Measurements from ENCODE around the gene ZNF701. TPM values are rescaled to one million over a fixed set of nuclear protein-coding genes. Genes with fewer than 3 reads are reported as not detected.
A peak's percentile ranks its signal among the peaks of the same experiment; 100 is the strongest.
"Not testable (repeated sequence)": the region's sequence is repeated elsewhere in the genome, so short reads cannot be mapped to it uniquely, and the experiment has no call there.

The ZNF701 gene
- total RNA-seq, 1 donor: 14.5 TPM

- no peak for TF ChIP-seq CTCF (IDR thresholded peaks at IDR 0.05; ENCODE audit: extremely low read depth, low read depth, low read length)
- no peaks in the 10 kb centered on the region for H4K20me1 ChIP-seq (ENCODE audit: insufficient read depth, low read length)
- H3K79me2 ChIP-seq (ENCODE audit: insufficient read depth, low read length): peaks cover 8% of the 10 kb centered on the region
- peaks cover 4% of the 10 kb centered on the region for H3K36me3 ChIP-seq (ENCODE audit: insufficient read depth, low read length)
- peak overlapping the region; percentile 72 for H3K4me3 ChIP-seq (ENCODE audit: insufficient read depth, low read length)
- H3K4me1 ChIP-seq (ENCODE audit: insufficient read depth, low read length): no peaks in the 10 kb centered on the region
- peak; percentile 82 for DNase-seq (ENCODE audit: insufficient read length, low spot score, missing footprints)
- H3K9me3 ChIP-seq (ENCODE audit: low read depth, low read length): no peaks in the 10 kb centered on the region
- H3K27me3 ChIP-seq (ENCODE audit: insufficient read depth, low read length): no peaks in the 10 kb centered on the region
- H3K4me2 ChIP-seq (ENCODE audit: insufficient read depth, low read length): peak overlapping the region; percentile 87
- H2AFZ ChIP-seq (ENCODE audit: low read length): peak overlapping the region; percentile 79
- no peak overlapping the region for H3K27ac ChIP-seq (ENCODE audit: low read depth, low read length)
Observed at GRCh38 chr19:52535771-52536447, 34.2 kb upstream of the ZNF701 start.

GRCh38 chr19:52536448-52536800, 33.7 kb upstream of the ZNF701 start:
- no peak for TF ChIP-seq CTCF (IDR thresholded peaks at IDR 0.05; ENCODE audit: extremely low read depth, low read depth, low read length)
- Histone ChIP-seq H3K27me3 (ENCODE audit: insufficient read depth, low read length) (no peaks in the 10 kb centered on the region), H3K79me2 (ENCODE audit: insufficient read depth, low read length) (peaks cover 8% of the 10 kb centered on the region), H3K4me2 (ENCODE audit: insufficient read depth, low read length) (peak overlapping the region; percentile 87), H3K36me3 (ENCODE audit: insufficient read depth, low read length) (peaks cover 4% of the 10 kb centered on the region), H3K4me1 (ENCODE audit: insufficient read depth, low read length) (no peaks in the 10 kb centered on the region), H3K9me3 (ENCODE audit: low read depth, low read length) (no peaks in the 10 kb centered on the region), H2AFZ (ENCODE audit: low read length) (peak overlapping the region; percentile 79), H4K20me1 (ENCODE audit: insufficient read depth, low read length) (no peaks in the 10 kb centered on the region), H3K27ac (ENCODE audit: low read depth, low read length) (no peak overlapping the region), H3K4me3 (ENCODE audit: insufficient read depth, low read length) (peak overlapping the region; percentile 72)
- no peak for DNase-seq (ENCODE audit: insufficient read length, low spot score, missing footprints)

GRCh38 chr19:52538815-52539214, 31.3 kb upstream of the ZNF701 start:
- not testable (repeated sequence) for H3K27ac ChIP-seq (ENCODE audit: low read depth, low read length); H3K4me1 ChIP-seq (ENCODE audit: insufficient read depth, low read length); H2AFZ ChIP-seq (ENCODE audit: low read length); H3K4me3 ChIP-seq (ENCODE audit: insufficient read depth, low read length); H3K27me3 ChIP-seq (ENCODE audit: insufficient read depth, low read length); DNase-seq (ENCODE audit: insufficient read length, low spot score, missing footprints); H3K4me2 ChIP-seq (ENCODE audit: insufficient read depth, low read length); H3K36me3 ChIP-seq (ENCODE audit: insufficient read depth, low read length); H3K9me3 ChIP-seq (ENCODE audit: low read depth, low read length); H4K20me1 ChIP-seq (ENCODE audit: insufficient read depth, low read length); H3K79me2 ChIP-seq (ENCODE audit: insufficient read depth, low read length)

GRCh38 chr19:52541176-52541575, 28.9 kb upstream of the ZNF701 start:
- H3K27ac ChIP-seq (ENCODE audit: low read depth, low read length); H3K4me2 ChIP-seq (ENCODE audit: insufficient read depth, low read length); H3K4me3 ChIP-seq (ENCODE audit: insufficient read depth, low read length); H3K9me3 ChIP-seq (ENCODE audit: low read depth, low read length); H3K79me2 ChIP-seq (ENCODE audit: insufficient read depth, low read length); DNase-seq (ENCODE audit: insufficient read length, low spot score, missing footprints); H4K20me1 ChIP-seq (ENCODE audit: insufficient read depth, low read length); H3K27me3 ChIP-seq (ENCODE audit: insufficient read depth, low read length); H3K4me1 ChIP-seq (ENCODE audit: insufficient read depth, low read length); H2AFZ ChIP-seq (ENCODE audit: low read length): not testable (repeated sequence)
- H3K36me3 ChIP-seq (ENCODE audit: insufficient read depth, low read length): peaks cover 16% of the 10 kb centered on the region

- no peak overlapping the region for H2AFZ ChIP-seq (ENCODE audit: low read length)
- no peak overlapping the region for H3K4me2 ChIP-seq (ENCODE audit: insufficient read depth, low read length)
- H3K27ac ChIP-seq (ENCODE audit: low read depth, low read length): no peak overlapping the region
- peaks cover 8% of the 10 kb centered on the region for H3K79me2 ChIP-seq (ENCODE audit: insufficient read depth, low read length)
- no peak overlapping the region for H3K4me3 ChIP-seq (ENCODE audit: insufficient read depth, low read length)
- H3K27me3 ChIP-seq (ENCODE audit: insufficient read depth, low read length): no peaks in the 10 kb centered on the region
- TF ChIP-seq CTCF (IDR thresholded peaks at IDR 0.05; ENCODE audit: extremely low read depth, low read depth, low read length): no peak
- no peaks in the 10 kb centered on the region for H4K20me1 ChIP-seq (ENCODE audit: insufficient read depth, low read length)
- H3K4me1 ChIP-seq (ENCODE audit: insufficient read depth, low read length): no peaks in the 10 kb centered on the region
- H3K9me3 ChIP-seq (ENCODE audit: low read depth, low read length): no peaks in the 10 kb centered on the region
- peaks cover 18% of the 10 kb centered on the region for H3K36me3 ChIP-seq (ENCODE audit: insufficient read depth, low read length)
- no peak for DNase-seq (ENCODE audit: insufficient read length, low spot score, missing footprints)
Observed at GRCh38 chr19:52541608-52542007, 28.5 kb upstream of the ZNF701 start.

GRCh38 chr19:52542541-52542940, 27.5 kb upstream of the ZNF701 start:
- H3K4me1 ChIP-seq (ENCODE audit: insufficient read depth, low read length); DNase-seq (ENCODE audit: insufficient read length, low spot score, missing footprints); H3K27me3 ChIP-seq (ENCODE audit: insufficient read depth, low read length); H2AFZ ChIP-seq (ENCODE audit: low read length); H3K79me2 ChIP-seq (ENCODE audit: insufficient read depth, low read length); H3K4me3 ChIP-seq (ENCODE audit: insufficient read depth, low read length); H3K27ac ChIP-seq (ENCODE audit: low read depth, low read length); H4K20me1 ChIP-seq (ENCODE audit: insufficient read depth, low read length); H3K9me3 ChIP-seq (ENCODE audit: low read depth, low read length); H3K4me2 ChIP-seq (ENCODE audit: insufficient read depth, low read length): not testable (repeated sequence)
- H3K36me3 ChIP-seq (ENCODE audit: insufficient read depth, low read length): peaks cover 21% of the 10 kb centered on the region

All from osteoblast (primary cell).